H1 (cell line): ENCODE data around the gene FAM120B. TPM values are rescaled to one million over a fixed set of nuclear protein-coding genes. Genes with fewer than 3 reads are reported as not detected.

Source experiments
- CTCF ChIA-PET: fragments of 300-600 bp; sonication (Branson Sonifier 250); formaldehyde crosslinking; loops from one replicate; lab custom pipeline; 2021; ENCODE audit not compliant: partially characterized antibody; lab: Charles Lee
- POLR2A ChIA-PET: fragments of 300-600 bp; sonication (Branson Sonifier 250); formaldehyde crosslinking; loops from one replicate; lab custom pipeline; 2021; ENCODE audit warnings: inconsistent platforms; ENCODE audit not compliant: partially characterized antibody; lab: Charles Lee
- DNase-seq, 2 experiments: peaks; one replicate each; pipeline versions ENCODE4 v3.0.0 to v3.0.0-alpha.2; 2010 to 2022; ENCODE audit warnings: low spot score in 2 of 2, low read depth in 1 of 2, mixed read lengths in 1 of 2
- FAIRE-seq: peaks from 2 replicates; lab custom pipeline; 2011; peaks lifted over from hg19 to GRCh38; lab: Jason Lieb, UNC
- H2AFZ ChIP-seq: 2 replicates; pipeline ENCODE4 v1.8.1; 2012; ENCODE audit warnings: low read length, inconsistent platforms
- H2AK5ac ChIP-seq: 2 replicates; pipeline ENCODE4 v1.6.1; 2013; ENCODE audit warnings: low read depth, low read length
- H2BK120ac ChIP-seq: replicated peaks from 2 replicates; pipeline ENCODE3; 2013; ENCODE audit warnings: low read depth, low read length, inconsistent platforms
- H2BK12ac ChIP-seq: 2 replicates; pipeline ENCODE4 v1.6.1; 2013; ENCODE audit warnings: low read depth, low read length
- H2BK15ac ChIP-seq: 2 replicates; pipeline ENCODE4 v1.6.1; 2013; ENCODE audit warnings: low read length
- H2BK20ac ChIP-seq: 2 replicates; pipeline ENCODE4 v1.6.1; 2013; ENCODE audit warnings: low read length
- H2BK5ac ChIP-seq: 2 replicates; pipeline ENCODE4 v1.6.1; 2013; ENCODE audit warnings: low read depth, low read length
- H3K14ac ChIP-seq: 2 replicates; pipeline ENCODE4 v1.6.1; 2013; ENCODE audit warnings: inconsistent platforms; ENCODE audit not compliant: insufficient read length
- H3K18ac ChIP-seq: 2 replicates; pipeline ENCODE4 v1.6.1; 2013; ENCODE audit warnings: low read length; ENCODE audit errors: extremely low read depth
- H3K23ac ChIP-seq: 2 replicates; pipeline ENCODE4 v1.6.1; 2013; ENCODE audit warnings: inconsistent platforms; ENCODE audit not compliant: insufficient read length
- H3K23me2 ChIP-seq: 2 replicates; pipeline ENCODE4 v1.6.1; 2013; ENCODE audit warnings: low read depth, low read length
- H3K27ac ChIP-seq: 2 replicates; pipeline ENCODE4 v1.6.1; 2011; ENCODE audit warnings: low read depth, low read length, inconsistent platforms
- H3K27me3 ChIP-seq, 4 experiments: replicated peaks in 1 of 4; 1 replicate in 1 of 4; 2 replicates in 3 of 4; pipeline versions ENCODE4 v1.6.1 to v1.8.1; 2011 to 2013; ENCODE audit warnings: low read length in 3 of 4, mild to moderate bottlenecking in 3 of 4, inconsistent platforms in 2 of 4, mixed read lengths in 2 of 4, moderate library complexity in 1 of 4; ENCODE audit not compliant: control insufficient read depth in 3 of 4, insufficient read depth in 3 of 4; ENCODE audit errors: extremely low read depth in 1 of 4
- H3K36me3 ChIP-seq, 4 experiments: 2 replicates each; pipeline versions ENCODE4 v1.6.1 to v1.8.1; 2011 to 2013; ENCODE audit warnings: mild to moderate bottlenecking in 4 of 4, low read length in 3 of 4, moderate library complexity in 2 of 4, control low read depth in 1 of 4, inconsistent platforms in 1 of 4; ENCODE audit not compliant: insufficient read depth in 4 of 4, control insufficient read depth in 2 of 4
- H3K4ac ChIP-seq: replicated peaks from 2 replicates; pipeline ENCODE3; 2013; ENCODE audit warnings: low read length, low read depth, mixed read lengths, inconsistent platforms; ENCODE audit not compliant: insufficient read length
- H3K4me1 ChIP-seq, 4 experiments: replicated peaks in 1 of 4; 1 replicate in 1 of 4; 2 replicates in 3 of 4; pipeline versions ENCODE4 v1.6.1 to v1.8.1; 2011 to 2013; ENCODE audit warnings: low read length in 3 of 4, inconsistent platforms in 2 of 4, mixed read lengths in 1 of 4; ENCODE audit not compliant: insufficient read depth in 4 of 4, control insufficient read depth in 3 of 4
- H3K4me2 ChIP-seq, 2 experiments: 2 replicates each; pipeline versions ENCODE4 v1.6.1 to v1.8.1; 2011 to 2013; ENCODE audit warnings: low read depth in 2 of 2, low read length in 2 of 2, control low read depth in 1 of 2, inconsistent platforms in 1 of 2, mild to moderate bottlenecking in 1 of 2; ENCODE audit not compliant: insufficient read depth in 1 of 2
- H3K4me3 ChIP-seq, 4 experiments: fragments of 200-600, 300-600 bp in 1 of 4; sonication (generic), shearing (Covaris generic), sonication (Bioruptor Twin) in 1 of 4; 2 replicates each; pipeline versions ENCODE4 v1.5.1 to v1.8.1; 2011 to 2016; ENCODE audit warnings: low read length in 4 of 4, low read depth in 3 of 4, control low read depth in 2 of 4, inconsistent platforms in 2 of 4, mild to moderate bottlenecking in 2 of 4, mixed read lengths in 1 of 4, moderate library complexity in 1 of 4; ENCODE audit not compliant: insufficient read depth in 2 of 4; ENCODE audit errors: extremely low read depth in 1 of 4
- H3K56ac ChIP-seq: replicated peaks from 2 replicates; pipeline ENCODE3; 2013; ENCODE audit warnings: low read depth, mild to moderate bottlenecking, mixed read lengths, low read length, inconsistent platforms; ENCODE audit not compliant: insufficient read length
- H3K79me1 ChIP-seq: 2 replicates; pipeline ENCODE4 v1.6.1; 2013; ENCODE audit warnings: low read depth, low read length, control low read depth
- H3K79me2 ChIP-seq, 2 experiments: 2 replicates each; pipeline versions ENCODE4 v1.6.1 to v1.8.1; 2012 to 2013; ENCODE audit warnings: low read length in 2 of 2, mild to moderate bottlenecking in 2 of 2, inconsistent platforms in 1 of 2; ENCODE audit not compliant: insufficient read depth in 2 of 2, control insufficient read depth in 1 of 2
- H3K9ac ChIP-seq, 4 experiments: replicated peaks in 1 of 4; 1 replicate in 1 of 4; 2 replicates in 3 of 4; pipeline versions ENCODE4 v1.6.1 to v1.8.1; 2011 to 2013; ENCODE audit warnings: low read depth in 3 of 4, low read length in 3 of 4, control low read depth in 2 of 4, mild to moderate bottlenecking in 2 of 4, moderate library complexity in 2 of 4, inconsistent platforms in 1 of 4; ENCODE audit errors: extremely low read depth in 1 of 4
- H3K9me3 ChIP-seq, 2 experiments: 2 replicates each; pipeline versions ENCODE4 v1.6.1 to v1.8.1; 2012 to 2013; ENCODE audit warnings: mild to moderate bottlenecking in 2 of 2, moderate library complexity in 2 of 2, control low read depth in 1 of 2, inconsistent platforms in 1 of 2, low read depth in 1 of 2, low read length in 1 of 2, mixed read lengths in 1 of 2; ENCODE audit not compliant: insufficient read depth in 2 of 2
- H4K20me1 ChIP-seq, 2 experiments: replicated peaks in 1 of 2; 2 replicates each; pipeline versions ENCODE3 to v1.8.1; 2011 to 2013; ENCODE audit warnings: inconsistent platforms in 2 of 2, low read length in 2 of 2, mild to moderate bottlenecking in 1 of 2; ENCODE audit not compliant: insufficient read depth in 2 of 2, control insufficient read depth in 1 of 2
- H4K5ac ChIP-seq: 2 replicates; pipeline ENCODE4 v1.6.1; 2013; ENCODE audit warnings: low read length, low read depth, mixed read lengths, inconsistent platforms; ENCODE audit not compliant: insufficient read length
- H4K8ac ChIP-seq: 2 replicates; pipeline ENCODE4 v1.8.0; 2013; ENCODE audit warnings: mild to moderate bottlenecking, moderate library complexity, low read length, inconsistent platforms; ENCODE audit not compliant: insufficient read depth; ENCODE audit errors: extremely low read depth
- H4K91ac ChIP-seq: replicated peaks from 2 replicates; pipeline ENCODE3; 2013; ENCODE audit warnings: low read length, mixed read lengths, inconsistent platforms; ENCODE audit not compliant: insufficient read length
- ASH2L ChIP-seq: fragments of 200-600, 300-600 bp; sonication (generic); IDR thresholded peaks from one replicate; pipeline ENCODE4 v1.7.1; 2017; ENCODE audit warnings: low read length
- CBX8 ChIP-seq: fragments of 300-800, 300-1000 bp; sonication (generic); IDR thresholded peaks from 2 replicates; pipeline ENCODE4 v1.7.1; 2016; ENCODE audit warnings: low read depth, low read length, borderline replicate concordance
- CTBP2 ChIP-seq: IDR thresholded peaks from 2 replicates; pipeline ENCODE4 v1.7.0; 2011; ENCODE audit warnings: borderline replicate concordance, mild to moderate bottlenecking, moderate library complexity, mixed read lengths, low read length; ENCODE audit not compliant: insufficient read depth, insufficient read length
- CTCF ChIP-seq, 3 experiments: IDR thresholded peaks; 1 replicate in 2 of 3; 2 replicates in 1 of 3; pipeline versions ENCODE4 v1.5.1 to v1.6.1; 2011; ENCODE audit warnings: low read length in 3 of 3, mild to moderate bottlenecking in 3 of 3, inconsistent platforms in 2 of 3, low read depth in 1 of 3, moderate library complexity in 1 of 3; ENCODE audit not compliant: insufficient read depth in 1 of 3; ENCODE audit errors: control extremely low read depth in 1 of 3
- EP300 ChIP-seq, 2 experiments: IDR thresholded peaks; 1 replicate in 1 of 2; 2 replicates in 1 of 2; pipeline ENCODE4 v1.6.1; 2011 to 2012; ENCODE audit warnings: low read depth in 2 of 2, low read length in 2 of 2, mild to moderate bottlenecking in 2 of 2, borderline replicate concordance in 1 of 2, inconsistent platforms in 1 of 2, moderate library complexity in 1 of 2
- POLR2A ChIP-seq, 2 experiments: IDR thresholded peaks; 1 replicate in 1 of 2; 2 replicates in 1 of 2; pipeline ENCODE4 v1.6.1; 2011; ENCODE audit warnings: low read depth in 2 of 2, low read length in 2 of 2, mild to moderate bottlenecking in 2 of 2; ENCODE audit errors: control extremely low read depth in 1 of 2
- POU5F1 ChIP-seq: IDR thresholded peaks from 2 replicates; pipeline ENCODE4 v1.6.1; 2011; ENCODE audit warnings: low read depth, mild to moderate bottlenecking, low read length, moderate library complexity
- RAD21 ChIP-seq, 2 experiments: IDR thresholded peaks in 1 of 2; conservative IDR thresholded peaks in 1 of 2; 2 replicates each; pipeline ENCODE4 v1.6.1; 2011; ENCODE audit warnings: low read depth in 2 of 2, low read length in 2 of 2, improper control_type of control experiment in 1 of 2, inconsistent platforms in 1 of 2, mild to moderate bottlenecking in 1 of 2, moderate library complexity in 1 of 2
- TCF12 ChIP-seq: IDR thresholded peaks from 2 replicates; pipeline ENCODE4 v1.6.1; 2011; ENCODE audit warnings: low read depth, mild to moderate bottlenecking, low read length
- YY1 ChIP-seq: IDR thresholded peaks from 2 replicates; pipeline ENCODE4 v1.6.1; 2011; ENCODE audit warnings: low read depth, mild to moderate bottlenecking, low read length
- WGBS, 2 experiments: shearing (Covaris generic) in 1 of 2; methylation state at CpG; one replicate each; pipeline versions ENCODE4 v1.1.6 to v1.1.7; 2013 to 2015; ENCODE audit warnings: low lambda C conversion rate in 2 of 2, mixed read lengths in 2 of 2, inconsistent platforms in 1 of 2, low coverage in 1 of 2, missing lambda C conversion rate in 1 of 2; ENCODE audit not compliant: insufficient replicate concordance in 2 of 2, insufficient coverage in 1 of 2, insufficient read length in 1 of 2; ENCODE audit errors: extremely low coverage in 1 of 2, missing lambda C conversion rate in 1 of 2; 5-methylcytosine and 5-hydroxymethylcytosine counted together
- polyA plus RNA-seq, 7 experiments: library from polyadenylated mRNA; depleted of rRNA in 3 of 7; stranded (reverse) in 5 of 7; unstranded in 2 of 7; fragments of >200 nt in 5 of 7; fragments of 200-250 nt in 2 of 7; gene quantifications; 1 replicate in 5 of 7; 2 replicates in 1 of 7; 4 replicates in 1 of 7; pipeline versions ENCODE4 v1.2.1 to v1.2.3, GENCODE V29; 2011 to 2013; ENCODE audit warnings: missing spikeins in 2 of 7, mixed read lengths in 2 of 7
- total RNA-seq: library from RNA; stranded (reverse); fragmentation: NEBNext Ultra II Directional; extraction: Animal tissue kit (Norgen Biotek cat#: 25700); gene quantifications from 2 replicates; pipeline ENCODE4 v1.2.1, GENCODE V29; 2021

The FAM120B gene
- total and polyA plus RNA-seq, 2 of the 8 experiments (the other 6 are each of a cell fraction or from before 2014, with no cell fraction given), result 5.1 to 12.5 TPM

GRCh38 chr6:170282512-170283158 is 23.9 kb upstream of the FAM120B start:
- no peak overlapping the region for H4K5ac ChIP-seq
- no peak overlapping the region for H2BK12ac ChIP-seq
- H3K23ac ChIP-seq, result no peak overlapping the region
- H4K20me1 ChIP-seq, result peaks cover 8 to 9% of the 10 kb centered on the region in 2 experiments
- no peak overlapping the region for H3K9ac ChIP-seq
- H3K4me1 ChIP-seq, result peaks cover 3 to 17% (median 11%) of the 10 kb centered on the region in 4 experiments; a peak in 6 of 7 replicates
- H2BK15ac ChIP-seq, result no peak overlapping the region
- H2BK5ac ChIP-seq, result no peak overlapping the region
- H3K4ac ChIP-seq, result no peak overlapping the region
- H3K4me2 ChIP-seq, result no peak overlapping the region
- no peak overlapping the region for H2AFZ ChIP-seq
- no peaks in the 10 kb centered on the region for H3K79me1 ChIP-seq
- no peak overlapping the region for H3K4me3 ChIP-seq
- FAIRE-seq, result no peak
- H2BK120ac ChIP-seq, result no peak overlapping the region
- no peak overlapping the region for H3K56ac ChIP-seq
- H3K18ac ChIP-seq, result no peak overlapping the region
- no peak overlapping the region for H2BK20ac ChIP-seq
- ChIA-PET CTCF (no interaction called here), POLR2A (no interaction called here)
- peaks cover 0 to 26% (median 6%) of the 10 kb centered on the region in 4 experiments; a peak in 3 of 8 replicates for H3K36me3 ChIP-seq
- WGBS, 2 experiments, result 92% methylated on average over 28 of the region's 28 CpGs; no CpG with 5 or more reads in 1 of the 2 experiments
- no peak overlapping the region for H3K27ac ChIP-seq
- no peak overlapping the region for H2AK5ac ChIP-seq
- no peaks in the 10 kb centered on the region; the same call in 1 of the 2 replicates for H3K23me2 ChIP-seq
- H3K9me3 ChIP-seq, result no peaks in the 10 kb centered on the region
- H4K91ac ChIP-seq, result no peak overlapping the region
- H3K79me2 ChIP-seq, result no peaks in the 10 kb centered on the region
- DNase-seq, result no peak
- H4K8ac ChIP-seq, result no peak overlapping the region
- H3K27me3 ChIP-seq, result peaks cover 7 to 31% (median 25%) of the 10 kb centered on the region in 4 experiments
- H3K14ac ChIP-seq, result no peak overlapping the region
- no peak for TF ChIP-seq ASH2L
- no peak for TF ChIP-seq CTBP2
- no peak for TF ChIP-seq TCF12
- TF ChIP-seq EP300 (IDR thresholded peaks at IDR 0.05; ENCODE audit: borderline replicate concordance in 1 of 2, low read depth in 2 of 2, low read length in 2 of 2), result no peak
- no peak for TF ChIP-seq CBX8
- no peak for TF ChIP-seq CTCF (IDR thresholded peaks at IDR 0.05; ENCODE audit: control extremely low read depth in 1 of 3, insufficient read depth in 1 of 3, low read depth in 1 of 3, low read length in 3 of 3)
- no peak for TF ChIP-seq POU5F1
- no peak for TF ChIP-seq YY1
- TF ChIP-seq RAD21 (IDR thresholded peaks at IDR 0.05 in 1 of 2, conservative IDR thresholded peaks at IDR 0.05 in 1 of 2; ENCODE audit: low read depth in 2 of 2, low read length in 2 of 2), result no peak
- no peak for TF ChIP-seq POLR2A (IDR thresholded peaks at IDR 0.05; ENCODE audit: control extremely low read depth in 1 of 2, low read depth in 2 of 2, low read length in 2 of 2)
